PC-3 (cell line): ENCODE results near the gene SEC22A. TPM values are rescaled to one million over a fixed set of nuclear protein-coding genes. Genes with fewer than 3 reads are reported as not detected.

ENCODE experiments used
- ATAC-seq: fragments of 200-7000 bp; cut with Tn5 transposase; 2 replicates; pipeline ENCODE4 v1.9.1; 2020; ENCODE audit warnings: mild to moderate bottlenecking, moderate library complexity
- BruUV-seq: library from RNA; stranded (reverse); fragments of 400-500 nt; replicated peaks from 2 replicates; lab custom pipeline; 2021; lab: Mats Ljungman, UMichigan
- CTCF ChIA-PET: fragments of 300-600 bp; sonication (Branson Sonifier 250); formaldehyde crosslinking; loops from one replicate; lab custom pipeline; 2022; ENCODE audit warnings: antibody characterized with exemption; lab: Charles Lee
- POLR2A ChIA-PET: fragments of 300-600 bp; sonication (Branson Sonifier 250); formaldehyde crosslinking; loops from one replicate; lab custom pipeline; 2022; ENCODE audit warnings: antibody characterized with exemption; ENCODE audit not compliant: unreplicated experiment; lab: Charles Lee
- DNase-seq: peaks from one replicate; pipeline ENCODE4 v3.0.0-alpha.2; 2015
- H2AFZ ChIP-seq: fragments of 300-600 bp; sonication (generic); 2 replicates; pipeline ENCODE4 v1.6.0; 2016; ENCODE audit warnings: antibody characterized with exemption, low read length
- H3F3A ChIP-seq: fragments of 300-600 bp; sonication (generic); one replicate; pipeline ENCODE4 v1.6.0; 2017; ENCODE audit warnings: antibody characterized with exemption, low read length, control low read depth, mild to moderate bottlenecking; ENCODE audit not compliant: unreplicated experiment
- H3K27ac ChIP-seq: fragments of 300-600 bp; sonication (generic); 2 replicates; pipeline ENCODE4 v1.5.1; 2016; ENCODE audit warnings: mild to moderate bottlenecking, low read length
- H3K27me3 ChIP-seq: fragments of 300-600 bp; sonication (generic); 2 replicates; pipeline ENCODE4 v1.6.1; 2016; ENCODE audit warnings: low read length, mixed read lengths
- H3K36me3 ChIP-seq: fragments of 300-600 bp; sonication (generic); 2 replicates; pipeline ENCODE4 v1.6.1; 2016; ENCODE audit warnings: low read depth, mixed run types, low read length, mixed read lengths
- H3K4me1 ChIP-seq: fragments of 300-600 bp; sonication (generic); 2 replicates; pipeline ENCODE4 v1.5.1; 2016; ENCODE audit warnings: low read length; ENCODE audit not compliant: insufficient read depth
- H3K4me2 ChIP-seq: fragments of 300-600 bp; sonication (generic); 2 replicates; pipeline ENCODE4 v1.6.0; 2016; ENCODE audit warnings: low read length
- H3K4me3 ChIP-seq: fragments of 300-600 bp; sonication (generic); 2 replicates; pipeline ENCODE4 v1.5.1; 2016; ENCODE audit warnings: mild to moderate bottlenecking, low read length, mixed read lengths
- H3K79me2 ChIP-seq: fragments of 300-600 bp; sonication (generic); 2 replicates; pipeline ENCODE4 v1.6.1; 2017; ENCODE audit warnings: low read length, mixed read lengths
- H3K9ac ChIP-seq: fragments of 300-600 bp; sonication (generic); 2 replicates; pipeline ENCODE4 v1.6.0; 2016; ENCODE audit warnings: mild to moderate bottlenecking, low read length
- H3K9me2 ChIP-seq: fragments of 300-600 bp; sonication (generic); replicated peaks from 2 replicates; pipeline ENCODE4 v1.6.1; 2016; ENCODE audit warnings: mixed run types, low read length, mixed read lengths
- H3K9me3 ChIP-seq: fragments of 300-600 bp; sonication (generic); 2 replicates; pipeline ENCODE4 v1.6.1; 2016; ENCODE audit warnings: low read length, mixed read lengths
- H4K20me1 ChIP-seq: fragments of 300-600 bp; sonication (generic); 2 replicates; pipeline ENCODE4 v1.6.1; 2016; ENCODE audit warnings: low read length, mixed read lengths
- CTCF ChIP-seq: fragments of 300-600 bp; sonication (generic); conservative IDR thresholded peaks from 2 replicates; pipeline ENCODE4 v1.5.1; 2017; ENCODE audit warnings: antibody characterized with exemption, low read depth, mild to moderate bottlenecking, low read length
- EZH2 ChIP-seq: fragments of 300-600 bp; sonication (generic); IDR thresholded peaks from one replicate; pipeline ENCODE4 v1.6.1; 2017; ENCODE audit warnings: antibody characterized with exemption, mild to moderate bottlenecking, low read length; ENCODE audit not compliant: unreplicated experiment
- EZH2phosphoT487 ChIP-seq: fragments of 300-600 bp; sonication (generic); IDR thresholded peaks from 2 replicates; pipeline ENCODE4 v1.6.1; 2018; ENCODE audit warnings: mild to moderate bottlenecking, antibody characterized with exemption, low read length, borderline replicate concordance
- intact Hi-C: fragments of 100-400 bp; cut with micrococcal nuclease; formaldehyde crosslinking; loops from 2 replicates; pipeline ENCODE4 v1.9.0; 2023
- total RNA-seq: library from RNA; depleted of rRNA; stranded (reverse); fragments of >200 nt; gene quantifications from 2 replicates; pipeline ENCODE4 v1.2.3, GENCODE V29; 2014

SEC22A gene
- total RNA-seq, 1 experiment from 2014 or later: 37.9 TPM

DNA sequence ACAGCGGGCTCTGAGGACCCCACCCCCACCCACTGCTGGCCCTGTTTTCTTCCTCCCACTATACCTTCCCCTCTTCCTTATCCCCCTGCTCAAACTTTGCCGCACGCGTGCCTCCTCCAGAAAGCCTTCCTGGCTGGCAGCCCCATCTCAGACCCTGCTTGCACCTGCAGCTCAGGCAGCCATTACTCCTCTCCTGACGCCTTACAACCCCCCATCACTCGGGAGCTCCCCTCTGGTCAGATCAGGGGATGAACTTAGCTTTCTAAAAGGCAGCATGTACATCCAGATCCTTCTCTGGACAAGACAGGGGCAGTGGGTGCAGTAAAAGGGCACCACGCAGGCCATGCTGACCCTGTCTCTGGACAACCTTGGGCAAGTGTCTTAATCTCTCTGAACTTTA is 94.5 kb downstream of the SEC22A start:
- Histone ChIP-seq H3K4me2 (no peak overlapping the region), H3K27ac (no peak overlapping the region), H3K4me1 (0 out of 2 replicates have a peak, but pooled peaks cover 6% of the 10 kb centered on the region), H3F3A (no peaks in the 10 kb centered on the region), H2AFZ (no peak overlapping the region), H3K9ac (no peak overlapping the region), H3K4me3 (no peak overlapping the region), H4K20me1 (no peaks in the 10 kb centered on the region), H3K9me3 (no peaks in the 10 kb centered on the region), H3K9me2 (no peaks in the 10 kb centered on the region), H3K27me3 (peaks cover 43% of the 10 kb centered on the region), H3K36me3 (no peaks in the 10 kb centered on the region), H3K79me2 (no peaks in the 10 kb centered on the region)
- no TSS peak for BruUV-seq
- TF ChIP-seq CTCF (no peak; the same call in 1 of the 2 replicates), EZH2phosphoT487 (no peak), EZH2 (no peak)
- ATAC-seq: no peak
- ChIA-PET POLR2A (no interaction called here), CTCF (no interaction called here)
- no peak for DNase-seq
- intact Hi-C loops: no loop called here

DNA sequence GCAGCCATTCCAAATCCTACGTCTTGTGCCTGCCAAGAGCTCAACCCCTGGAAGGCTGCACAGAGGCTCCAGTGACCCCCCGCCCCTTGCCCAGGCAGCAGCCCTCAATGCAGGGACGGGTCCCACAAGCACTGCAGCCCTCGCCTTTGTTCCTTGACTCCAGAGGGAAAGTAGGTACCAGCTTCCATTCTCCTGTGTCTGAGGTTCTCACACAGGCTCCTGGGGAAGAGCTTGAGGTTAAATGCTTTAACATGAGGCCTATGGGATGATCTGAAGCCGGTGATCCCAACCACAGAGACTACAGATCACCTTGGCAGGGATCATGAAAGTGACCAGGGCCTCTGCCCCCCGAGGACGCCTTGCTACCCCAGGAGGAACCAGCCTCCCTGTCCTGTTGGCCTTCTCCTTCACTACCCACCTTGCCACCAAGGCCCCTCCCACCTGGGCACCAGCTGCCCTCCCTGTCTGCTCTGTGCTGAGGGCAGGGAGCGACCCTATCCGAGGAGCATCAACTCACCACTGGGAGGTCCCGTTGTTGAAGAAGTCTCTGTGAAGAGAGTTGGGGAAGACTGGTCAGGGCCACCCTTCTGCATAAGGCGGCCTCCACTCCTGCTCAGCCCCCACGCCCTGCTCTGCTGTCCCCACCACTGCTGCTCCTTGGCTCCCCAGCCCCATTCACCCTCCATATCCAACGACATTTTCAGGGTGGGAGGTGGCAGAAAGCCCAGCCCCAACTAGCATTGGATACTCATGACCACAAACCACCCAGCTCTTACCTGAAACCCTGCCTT is 95.3 kb downstream of the SEC22A start:
- 0 out of 2 replicates have a peak, but pooled peaks cover 6% of the 10 kb centered on the region for H3K4me1 ChIP-seq
- CTCF ChIA-PET: interaction anchor here (0.6 kb wide), 1 partner anchor 269 kb away, joined by 3 read pairs; no protein-coding TSS in a partner anchor
- H3K27ac ChIP-seq: no peak overlapping the region
- H3K4me2 ChIP-seq: no peak overlapping the region
- no peak for TF ChIP-seq EZH2
- no peak for TF ChIP-seq EZH2phosphoT487
- no peak for TF ChIP-seq CTCF
- no peaks in the 10 kb centered on the region for H3K79me2 ChIP-seq
- H3K9me3 ChIP-seq: no peaks in the 10 kb centered on the region
- no peaks in the 10 kb centered on the region for H4K20me1 ChIP-seq
- no peak overlapping the region for H2AFZ ChIP-seq
- intact Hi-C loops: no loop called here
- H3K9me2 ChIP-seq: no peaks in the 10 kb centered on the region
- H3K27me3 ChIP-seq: peaks cover 35% of the 10 kb centered on the region
- H3F3A ChIP-seq: no peaks in the 10 kb centered on the region
- POLR2A ChIA-PET: interaction anchor here (0.6 kb wide), 1 partner anchor 12 kb away, joined by 4 read pairs; no protein-coding TSS in a partner anchor
- no peaks in the 10 kb centered on the region for H3K36me3 ChIP-seq
- no peak for DNase-seq
- no peak for ATAC-seq
- no TSS peak for BruUV-seq
- no peak overlapping the region for H3K4me3 ChIP-seq
- no peak overlapping the region for H3K9ac ChIP-seq

GRCh38 chr3:123297627-123297899 is 95.8 kb downstream of the SEC22A start:
- H3K27me3 ChIP-seq: peaks cover 30% of the 10 kb centered on the region
- TF ChIP-seq EZH2phosphoT487: no peak
- peak; percentile 27; the same call in 1 of the 2 replicates for TF ChIP-seq CTCF
- TF ChIP-seq EZH2: no peak
- no peak overlapping the region for H2AFZ ChIP-seq
- no peak overlapping the region for H3K27ac ChIP-seq
- ATAC-seq (peak; percentile 45; the same call in 1 of the 2 replicates), DNase-seq (peak; percentile 15)
- CTCF ChIA-PET: no interaction called here
- intact Hi-C loops: no loop called here
- 0 out of 2 replicates have a peak, but pooled peaks cover 6% of the 10 kb centered on the region for H3K4me1 ChIP-seq
- no peak overlapping the region for H3K4me2 ChIP-seq
- no peaks in the 10 kb centered on the region for H3K79me2 ChIP-seq
- no peak overlapping the region for H3K9ac ChIP-seq
- H3K36me3 ChIP-seq: no peaks in the 10 kb centered on the region
- POLR2A ChIA-PET: interaction anchor here (0.6 kb wide), 1 partner anchor 13 kb away, joined by 4 read pairs; no protein-coding TSS in a partner anchor
- H3K9me2 ChIP-seq: no peaks in the 10 kb centered on the region
- no peaks in the 10 kb centered on the region for H4K20me1 ChIP-seq
- no peaks in the 10 kb centered on the region for H3F3A ChIP-seq
- no peaks in the 10 kb centered on the region for H3K9me3 ChIP-seq
- BruUV-seq: no TSS peak
- no peak overlapping the region for H3K4me3 ChIP-seq
